ENCODE data around the gene ETV5.

DNA sequence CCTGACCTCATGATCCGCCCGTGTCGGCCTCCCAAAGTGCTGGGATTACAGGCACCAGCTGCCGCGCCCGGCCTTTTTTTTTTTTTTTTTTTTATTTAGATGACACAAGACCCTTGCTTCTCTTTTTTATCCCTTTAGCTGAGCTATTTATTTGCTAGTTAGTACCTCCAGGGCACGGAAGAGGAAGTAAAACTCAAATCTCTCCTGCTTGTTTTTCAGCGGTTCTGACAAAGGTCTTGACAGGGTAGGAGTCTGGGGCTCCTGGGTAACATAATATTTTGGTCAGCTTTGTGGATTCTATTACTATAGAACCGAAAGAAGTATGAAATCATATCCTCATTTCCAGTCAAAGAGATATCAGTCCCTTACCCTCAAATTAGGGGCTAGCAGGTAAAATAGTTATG, 44.0 kb upstream of the ETV5 start:
- no peak for TF ChIP-seq EZH2phosphoT487 (conservative IDR thresholded peaks at IDR 0.05; ENCODE audit: low read length)
- TF ChIP-seq, protein P1, sequence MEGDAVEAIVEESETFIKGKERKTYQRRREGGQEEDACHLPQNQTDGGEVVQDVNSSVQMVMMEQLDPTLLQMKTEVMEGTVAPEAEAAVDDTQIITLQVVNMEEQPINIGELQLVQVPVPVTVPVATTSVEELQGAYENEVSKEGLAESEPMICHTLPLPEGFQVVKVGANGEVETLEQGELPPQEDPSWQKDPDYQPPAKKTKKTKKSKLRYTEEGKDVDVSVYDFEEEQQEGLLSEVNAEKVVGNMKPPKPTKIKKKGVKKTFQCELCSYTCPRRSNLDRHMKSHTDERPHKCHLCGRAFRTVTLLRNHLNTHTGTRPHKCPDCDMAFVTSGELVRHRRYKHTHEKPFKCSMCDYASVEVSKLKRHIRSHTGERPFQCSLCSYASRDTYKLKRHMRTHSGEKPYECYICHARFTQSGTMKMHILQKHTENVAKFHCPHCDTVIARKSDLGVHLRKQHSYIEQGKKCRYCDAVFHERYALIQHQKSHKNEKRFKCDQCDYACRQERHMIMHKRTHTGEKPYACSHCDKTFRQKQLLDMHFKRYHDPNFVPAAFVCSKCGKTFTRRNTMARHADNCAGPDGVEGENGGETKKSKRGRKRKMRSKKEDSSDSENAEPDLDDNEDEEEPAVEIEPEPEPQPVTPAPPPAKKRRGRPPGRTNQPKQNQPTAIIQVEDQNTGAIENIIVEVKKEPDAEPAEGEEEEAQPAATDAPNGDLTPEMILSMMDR (IDR thresholded peaks at IDR 0.05; ENCODE audit: insufficient read depth, low read length, poor library complexity, severe bottlenecking) = no peak

Measured in SU-DHL-6 (cell line).